K562 (cell line): ENCODE data around the gene RNF227. TPM values are rescaled to one million over a fixed set of nuclear protein-coding genes. Genes with fewer than 3 reads are reported as not detected.

Experiments used
- BHLHE40 ChIP-seq: IDR thresholded peaks from 2 replicates; pipeline ENCODE4 v1.6.1; 2011; ENCODE audit warnings: low read length, improper control_type of control experiment
- CBX3 ChIP-seq, 2 experiments: IDR thresholded peaks; 1 replicate in 1 of 2; 2 replicates in 1 of 2; pipeline ENCODE4 v1.6.1; 2012; ENCODE audit warnings: inconsistent platforms in 2 of 2, low read length in 2 of 2, borderline replicate concordance in 1 of 2, control low read depth in 1 of 2
- CTBP1 ChIP-seq: fragments of 450-650 bp; IDR thresholded peaks from 2 replicates; pipeline ENCODE4 v1.6.1; 2016; ENCODE audit warnings: borderline replicate concordance
- CXXC5 ChIP-seq: fragments of 250-450 bp; sonication (Bioruptor Pico); IDR thresholded peaks from 2 replicates; pipeline ENCODE4 v1.8.0; 2022; ENCODE audit warnings: inconsistent platforms, mild to moderate bottlenecking, moderate library complexity
- FOXK1 ChIP-seq: sonication (generic); formaldehyde crosslinking; IDR thresholded peaks from 2 replicates; pipeline ENCODE4 v1.8.0; 2022; ENCODE audit warnings: missing genetic modification reagents, mild to moderate bottlenecking, borderline replicate concordance
- FOXK2 ChIP-seq, 2 experiments: fragments of 450-650 bp; IDR thresholded peaks in 1 of 2; conservative IDR thresholded peaks in 1 of 2; 2 replicates each; pipeline ENCODE4 v1.6.1; 2016; ENCODE audit warnings: low read depth in 2 of 2, mild to moderate bottlenecking in 1 of 2
- KDM2B ChIP-seq: fragments of 250-450 bp; sonication (Bioruptor Pico); IDR thresholded peaks from 2 replicates; pipeline ENCODE4 v1.8.0; 2021; ENCODE audit warnings: mild to moderate bottlenecking, moderate library complexity
- LCOR ChIP-seq: sonication (generic); formaldehyde crosslinking; IDR thresholded peaks from 2 replicates; pipeline ENCODE4 v1.8.0; 2022; ENCODE audit warnings: mild to moderate bottlenecking, missing genetic modification reagents
- MTF1 ChIP-seq: fragments of 250-450 bp; sonication (Bioruptor Pico); IDR thresholded peaks from 2 replicates; pipeline ENCODE4 v1.9.0; 2021; ENCODE audit warnings: moderate library complexity, mild to moderate bottlenecking, inconsistent platforms, borderline replicate concordance
- SMAD4 ChIP-seq: fragments of 250-450 bp; sonication (Bioruptor Pico); conservative IDR thresholded peaks from 2 replicates; pipeline ENCODE4 v1.8.0; 2021; ENCODE audit warnings: inconsistent platforms, mild to moderate bottlenecking, moderate library complexity
- TEAD4 ChIP-seq, 2 experiments: sonication (generic) in 1 of 2; formaldehyde crosslinking in 1 of 2; IDR thresholded peaks; 2 replicates each; pipeline versions ENCODE4 v1.6.1 to v1.8.0; 2012 to 2022; ENCODE audit warnings: borderline replicate concordance in 1 of 2, inconsistent platforms in 1 of 2, low read length in 1 of 2, mild to moderate bottlenecking in 1 of 2, missing genetic modification reagents in 1 of 2
- TGIF2 ChIP-seq: sonication (generic); formaldehyde crosslinking; IDR thresholded peaks from 2 replicates; pipeline ENCODE4 v1.8.1; 2022; ENCODE audit warnings: mild to moderate bottlenecking, missing genetic modification reagents, moderate library complexity
- polyA plus RNA-seq, 8 experiments: library from polyadenylated mRNA; depleted of rRNA in 4 of 8; stranded (reverse) in 5 of 8; unstranded in 3 of 8; fragments of >200 nt; fragmentation: Nextera tagmentation in 2 of 8; fragmentation: Illumina TruSeq in 1 of 8; extraction: Ambion mirVana in 2 of 8; extraction: Trizol in 1 of 8; gene quantifications; 2 replicates each; pipeline versions ENCODE4 v1.2.1 to v1.2.3, GENCODE V29; 2011 to 2014; ENCODE audit warnings: inconsistent platforms in 1 of 8, missing spikeins in 1 of 8
- total RNA-seq, 7 experiments: library from RNA; depleted of rRNA in 6 of 7; stranded (reverse); fragments of >200 nt in 6 of 7; fragmentation: Illumina TruSeq in 2 of 7; extraction: Trizol in 2 of 7; gene quantifications; 2 replicates each; pipeline versions ENCODE4 v1.2.1 to v1.2.3, GENCODE V29; 2011 to 2021; ENCODE audit warnings: low replicate concordance in 1 of 7
- TF ChIP-seq, protein P1 (sequence below): sonication (generic); formaldehyde crosslinking; IDR thresholded peaks from 2 replicates; pipeline ENCODE4 v1.8.1; 2023; ENCODE audit warnings: mild to moderate bottlenecking, missing genetic modification reagents
- TF ChIP-seq, protein P2 (sequence below): sonication (generic); formaldehyde crosslinking; IDR thresholded peaks from 2 replicates; pipeline ENCODE4 v1.8.1; 2023; ENCODE audit warnings: mild to moderate bottlenecking, missing genetic modification reagents
- TF ChIP-seq, protein P3 (sequence below): fragments of 450-650 bp; IDR thresholded peaks from 2 replicates; pipeline ENCODE4 v1.6.1; 2014; ENCODE audit warnings: low read depth, mild to moderate bottlenecking, moderate library complexity, borderline replicate concordance
- TF ChIP-seq, protein P4 (sequence below), 2 experiments: IDR thresholded peaks; 2 replicates each; pipeline ENCODE4 v1.6.1; 2011; ENCODE audit warnings: borderline replicate concordance in 1 of 2, control low read depth in 1 of 2, low read depth in 1 of 2, low read length in 1 of 2, mild to moderate bottlenecking in 1 of 2, mixed read lengths in 1 of 2, moderate library complexity in 1 of 2; ENCODE audit not compliant: insufficient read depth in 1 of 2, insufficient read length in 1 of 2, poor library complexity in 1 of 2, severe bottlenecking in 1 of 2; ENCODE audit errors: extremely low read depth in 1 of 2

RNF227 gene
- total and polyA plus RNA-seq, 9 of the 15 experiments (the other 6 are each of a cell fraction or from before 2014, with no cell fraction given) = 1.1 to 6.7 (median 2.3) TPM

DNA sequence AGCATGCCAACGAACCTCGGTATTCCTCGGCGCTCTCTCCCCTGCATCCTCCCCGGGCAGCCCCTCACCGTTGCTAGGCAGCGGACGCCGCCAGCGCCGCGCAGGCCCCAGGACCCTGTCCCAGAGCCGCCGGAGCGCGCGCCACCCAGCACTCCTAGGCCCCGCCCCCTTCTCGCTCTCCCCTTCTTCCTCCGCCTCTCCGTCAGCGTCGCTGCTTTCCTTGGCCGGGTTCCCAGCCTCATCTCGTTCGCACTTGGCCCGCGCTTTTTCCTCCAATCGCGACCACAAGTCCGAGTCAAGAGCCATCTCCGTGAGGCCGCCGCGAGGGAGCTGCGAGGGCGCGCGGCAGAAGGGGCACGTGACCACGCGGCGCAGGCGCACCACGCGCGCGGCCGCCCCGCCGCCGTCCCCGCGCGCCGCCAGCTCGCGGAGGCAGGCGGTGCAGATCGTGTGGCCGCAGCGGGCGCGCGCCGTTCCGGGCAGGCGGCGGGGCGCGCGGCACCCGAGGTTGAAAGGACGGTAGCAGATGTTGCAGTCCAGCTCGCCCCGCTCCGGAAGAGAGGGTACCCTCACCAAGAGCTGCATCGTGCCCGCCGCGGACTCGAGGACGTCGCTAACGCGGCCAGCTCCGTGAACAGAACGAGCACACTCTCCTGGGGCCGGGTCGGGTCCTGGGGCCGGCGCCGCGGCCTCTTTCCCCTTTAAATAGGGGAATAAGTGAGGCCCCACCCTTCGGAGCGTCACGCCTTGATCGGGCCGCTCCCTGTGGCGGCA is at the start of gene RNF227 (continued):
- TF ChIP-seq FOXK1 (CRISPR knock-in tag) (0 out of 2 replicates have a peak, but pooled peaks have one; percentile 43), CBX3 (IDR thresholded peaks at IDR 0.05; ENCODE audit: borderline replicate concordance in 1 of 2, low read length in 2 of 2) (peak in 1 of 2 experiments; percentile 81; a peak in 1 of 3 replicates), MTF1 (CRISPR knock-in tag) (no peak), LCOR (peak; percentile 90), SMAD4 (CRISPR knock-in tag) (peak; percentile 64; the same call in 1 of the 2 replicates), CXXC5 (CRISPR knock-in tag) (peak; percentile 99), TGIF2 (CRISPR knock-in tag) (0 out of 2 replicates have a peak, but pooled peaks have one; percentile 38), BHLHE40 (peak; percentile 82), KDM2B (peak; percentile 22; the same call in 1 of the 2 replicates), FOXK2 (conservative IDR thresholded peaks at IDR 0.05 in 1 of 2, IDR thresholded peaks at IDR 0.05 in 1 of 2; ENCODE audit: low read depth in 2 of 2) (no peak), CTBP1 (peak; percentile 79; the same call in 1 of the 2 replicates), TEAD4 (IDR thresholded peaks at IDR 0.05; ENCODE audit: low read length) (no peak), TEAD4 (CRISPR knock-in tag; IDR thresholded peaks at IDR 0.05; ENCODE audit: borderline replicate concordance) (peak; percentile 92; the same call in 1 of the 2 replicates)
- TF ChIP-seq, protein P1, sequence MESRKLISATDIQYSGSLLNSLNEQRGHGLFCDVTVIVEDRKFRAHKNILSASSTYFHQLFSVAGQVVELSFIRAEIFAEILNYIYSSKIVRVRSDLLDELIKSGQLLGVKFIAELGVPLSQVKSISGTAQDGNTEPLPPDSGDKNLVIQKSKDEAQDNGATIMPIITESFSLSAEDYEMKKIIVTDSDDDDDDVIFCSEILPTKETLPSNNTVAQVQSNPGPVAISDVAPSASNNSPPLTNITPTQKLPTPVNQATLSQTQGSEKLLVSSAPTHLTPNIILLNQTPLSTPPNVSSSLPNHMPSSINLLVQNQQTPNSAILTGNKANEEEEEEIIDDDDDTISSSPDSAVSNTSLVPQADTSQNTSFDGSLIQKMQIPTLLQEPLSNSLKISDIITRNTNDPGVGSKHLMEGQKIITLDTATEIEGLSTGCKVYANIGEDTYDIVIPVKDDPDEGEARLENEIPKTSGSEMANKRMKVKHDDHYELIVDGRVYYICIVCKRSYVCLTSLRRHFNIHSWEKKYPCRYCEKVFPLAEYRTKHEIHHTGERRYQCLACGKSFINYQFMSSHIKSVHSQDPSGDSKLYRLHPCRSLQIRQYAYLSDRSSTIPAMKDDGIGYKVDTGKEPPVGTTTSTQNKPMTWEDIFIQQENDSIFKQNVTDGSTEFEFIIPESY (CRISPR knock-in tag) = peak; percentile 87
- TF ChIP-seq, protein P2, sequence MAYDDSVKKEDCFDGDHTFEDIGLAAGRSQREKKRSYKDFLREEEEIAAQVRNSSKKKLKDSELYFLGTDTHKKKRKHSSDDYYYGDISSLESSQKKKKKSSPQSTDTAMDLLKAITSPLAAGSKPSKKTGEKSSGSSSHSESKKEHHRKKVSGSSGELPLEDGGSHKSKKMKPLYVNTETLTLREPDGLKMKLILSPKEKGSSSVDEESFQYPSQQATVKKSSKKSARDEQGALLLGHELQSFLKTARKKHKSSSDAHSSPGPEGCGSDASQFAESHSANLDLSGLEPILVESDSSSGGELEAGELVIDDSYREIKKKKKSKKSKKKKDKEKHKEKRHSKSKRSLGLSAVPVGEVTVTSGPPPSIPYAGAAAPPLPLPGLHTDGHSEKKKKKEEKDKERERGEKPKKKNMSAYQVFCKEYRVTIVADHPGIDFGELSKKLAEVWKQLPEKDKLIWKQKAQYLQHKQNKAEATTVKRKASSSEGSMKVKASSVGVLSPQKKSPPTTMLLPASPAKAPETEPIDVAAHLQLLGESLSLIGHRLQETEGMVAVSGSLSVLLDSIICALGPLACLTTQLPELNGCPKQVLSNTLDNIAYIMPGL (CRISPR knock-in tag) = no peak; the same call in 1 of the 2 replicates
- TF ChIP-seq, protein P3, sequence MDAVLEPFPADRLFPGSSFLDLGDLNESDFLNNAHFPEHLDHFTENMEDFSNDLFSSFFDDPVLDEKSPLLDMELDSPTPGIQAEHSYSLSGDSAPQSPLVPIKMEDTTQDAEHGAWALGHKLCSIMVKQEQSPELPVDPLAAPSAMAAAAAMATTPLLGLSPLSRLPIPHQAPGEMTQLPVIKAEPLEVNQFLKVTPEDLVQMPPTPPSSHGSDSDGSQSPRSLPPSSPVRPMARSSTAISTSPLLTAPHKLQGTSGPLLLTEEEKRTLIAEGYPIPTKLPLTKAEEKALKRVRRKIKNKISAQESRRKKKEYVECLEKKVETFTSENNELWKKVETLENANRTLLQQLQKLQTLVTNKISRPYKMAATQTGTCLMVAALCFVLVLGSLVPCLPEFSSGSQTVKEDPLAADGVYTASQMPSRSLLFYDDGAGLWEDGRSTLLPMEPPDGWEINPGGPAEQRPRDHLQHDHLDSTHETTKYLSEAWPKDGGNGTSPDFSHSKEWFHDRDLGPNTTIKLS = peak; percentile 82; the same call in 1 of the 2 replicates
- TF ChIP-seq, protein P4, sequence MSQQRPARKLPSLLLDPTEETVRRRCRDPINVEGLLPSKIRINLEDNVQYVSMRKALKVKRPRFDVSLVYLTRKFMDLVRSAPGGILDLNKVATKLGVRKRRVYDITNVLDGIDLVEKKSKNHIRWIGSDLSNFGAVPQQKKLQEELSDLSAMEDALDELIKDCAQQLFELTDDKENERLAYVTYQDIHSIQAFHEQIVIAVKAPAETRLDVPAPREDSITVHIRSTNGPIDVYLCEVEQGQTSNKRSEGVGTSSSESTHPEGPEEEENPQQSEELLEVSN (IDR thresholded peaks at IDR 0.05; ENCODE audit: borderline replicate concordance in 1 of 2, extremely low read depth in 1 of 2, insufficient read depth in 1 of 2, insufficient read length in 1 of 2, low read depth in 1 of 2, low read length in 1 of 2, poor library complexity in 1 of 2, severe bottlenecking in 1 of 2) = peak; percentile 98 to 99
